ENCODE results near the gene KMT2E.

The KMT2E gene

GRCh38 chr7:105013816-105014692, at the start of gene KMT2E:
Gene KMT2E, plus strand, starts transcription at chr7:105014205. Its CDS starts 26,748 bp downstream, at chr7:105040953.
- peak in 1 of 2 experiments; percentile 42 for TF ChIP-seq CTCF (IDR thresholded peaks at IDR 0.05)
- intact Hi-C loops (cut with DNase I; ENCODE audit: low total_unique reads): no loop called here
- H3K27ac ChIP-seq: peak within 1 kb of the TSS; percentile 99 to 100
- H3K4me3 ChIP-seq: peak within 1 kb of the TSS; percentile 76 to 82
- H3K9me3 ChIP-seq: no peaks in the 10 kb centered on the region
- H3K36me3 ChIP-seq: no peaks in the 10 kb centered on the region
- DNase-seq: peak; percentile 86 to 94
- no peaks in the 10 kb centered on the region for H3K27me3 ChIP-seq
- H3K4me1 ChIP-seq: peaks cover 0 to 27% (median 1%) of the 10 kb centered on the region in 4 donors

- no peaks in the 10 kb centered on the region for H3K36me3 ChIP-seq
- peaks cover 0 to 90% (median 63%) of the 10 kb centered on the region in 4 donors for H3K4me1 ChIP-seq
- no peaks in the 10 kb centered on the region for H3K27me3 ChIP-seq
- TF ChIP-seq CTCF (IDR thresholded peaks at IDR 0.05): no peak
- H3K9me3 ChIP-seq: no peaks in the 10 kb centered on the region
- no peak for DNase-seq
- intact Hi-C loops (cut with DNase I; ENCODE audit: low total_unique reads): no loop called here
- no peak overlapping the region for H3K4me3 ChIP-seq
- H3K27ac ChIP-seq: peak overlapping the region; percentile 57 to 59
These were observed 49.3 kb upstream of the KMT2E start for GRCh38 chr7:104964626-104965236.

GRCh38 chr7:104966022-104966421, 48.0 kb upstream of the KMT2E start:
- intact Hi-C loops (cut with DNase I; ENCODE audit: low total_unique reads): no loop called here
- H3K9me3 ChIP-seq: no peaks in the 10 kb centered on the region
- no peak overlapping the region for H3K4me3 ChIP-seq
- no peak for DNase-seq
- H3K27me3 ChIP-seq: no peaks in the 10 kb centered on the region
- peak overlapping the region; percentile 57 to 59 for H3K27ac ChIP-seq
- TF ChIP-seq CTCF (IDR thresholded peaks at IDR 0.05): no peak
- peaks cover 0 to 92% (median 62%) of the 10 kb centered on the region in 4 donors for H3K4me1 ChIP-seq
- no peaks in the 10 kb centered on the region for H3K36me3 ChIP-seq

- H3K4me1 ChIP-seq: peaks cover 0 to 92% (median 63%) of the 10 kb centered on the region in 4 donors
- H3K36me3 ChIP-seq: no peaks in the 10 kb centered on the region
- DNase-seq: no peak
- intact Hi-C loops (cut with DNase I; ENCODE audit: low total_unique reads): no loop called here
- no peak overlapping the region for H3K4me3 ChIP-seq
- H3K9me3 ChIP-seq: no peaks in the 10 kb centered on the region
- peak overlapping the region; percentile 57 to 59 for H3K27ac ChIP-seq
- TF ChIP-seq CTCF (IDR thresholded peaks at IDR 0.05): no peak
- no peaks in the 10 kb centered on the region for H3K27me3 ChIP-seq
These were observed 46.9 kb upstream of the KMT2E start for GRCh38 chr7:104967088-104967487.

- H3K27me3 ChIP-seq: no peaks in the 10 kb centered on the region
- no peak for DNase-seq
- intact Hi-C loops (cut with DNase I; ENCODE audit: low total_unique reads): no loop called here
- H3K36me3 ChIP-seq: no peaks in the 10 kb centered on the region
- no peak for TF ChIP-seq CTCF (IDR thresholded peaks at IDR 0.05)
- H3K27ac ChIP-seq: peak overlapping the region; percentile 57 to 59
- H3K4me1 ChIP-seq: peaks cover 0 to 92% (median 66%) of the 10 kb centered on the region in 4 donors
- no peaks in the 10 kb centered on the region for H3K9me3 ChIP-seq
- no peak overlapping the region for H3K4me3 ChIP-seq
These were observed 46.4 kb upstream of the KMT2E start for GRCh38 chr7:104967595-104967994.
